Measurements from ENCODE around the gene ATP11A.

ATP11A gene

GRCh38 chr13:112734696-112735547 lies 45.1 kb downstream of the ATP11A start:
- Histone ChIP-seq H3K79me2 (ENCODE audit: control insufficient read depth, insufficient read depth, low read length, poor library complexity) (no peaks in the 10 kb centered on the region), H3K4me2 (ENCODE audit: low read length) (no peak overlapping the region), H3K9ac (ENCODE audit: low read length) (no peak overlapping the region), H4K91ac (ENCODE audit: low read depth, low read length) (no peak overlapping the region), H3K27me3 (ENCODE audit: insufficient read depth, low read length) (no peaks in the 10 kb centered on the region), H3K79me1 (ENCODE audit: low read length) (no peaks in the 10 kb centered on the region), H3K18ac (ENCODE audit: low read length) (peak overlapping the region; percentile 70), H3K4me3 (ENCODE audit: low read depth, low read length) (no peak overlapping the region), H3K27ac (ENCODE audit: low read depth, low read length) (no peak overlapping the region), H3K36me3 (ENCODE audit: control insufficient read depth in 1 of 2, insufficient read depth in 2 of 2, low read length in 2 of 2) (no peaks in the 10 kb centered on the region), H4K12ac (ENCODE audit: low read depth, low read length) (no peak overlapping the region), H3K14ac (ENCODE audit: low read length) (no peak overlapping the region), H3K4ac (ENCODE audit: low read depth, low read length) (peak overlapping the region; percentile 41), H2AK5ac (ENCODE audit: low read length) (no peak overlapping the region), H2BK120ac (ENCODE audit: insufficient read depth, low read length, poor library complexity) (no peak overlapping the region), H3K4me1 (ENCODE audit: control insufficient read depth in 1 of 2, insufficient read depth in 2 of 2, low read length in 2 of 2) (peaks cover 0 to 5% of the 10 kb centered on the region in 2 experiments), H3K9me3 (ENCODE audit: insufficient read depth, low read depth, low read length) (no peaks in the 10 kb centered on the region), H4K8ac (ENCODE audit: low read depth, low read length) (no peak overlapping the region), H2AFZ (ENCODE audit: insufficient read depth, low read length, poor library complexity) (no peak overlapping the region), H2BK5ac (ENCODE audit: low read depth, low read length, poor library complexity) (no peak overlapping the region), H2BK12ac (ENCODE audit: low read length) (no peak overlapping the region), H3K23ac (ENCODE audit: low read length) (no peak overlapping the region)
- WGBS (ENCODE audit: extremely low coverage, insufficient coverage, insufficient read length) = no CpG with 5 or more reads among the region's 17 CpGs
- no peak for DNase-seq

GRCh38 chr13:112735791-112736190 lies 46.0 kb downstream of the ATP11A start:
- no peak overlapping the region for H3K14ac ChIP-seq (ENCODE audit: low read length)
- no peak overlapping the region for H4K12ac ChIP-seq (ENCODE audit: low read depth, low read length)
- H3K4me2 ChIP-seq (ENCODE audit: low read length) = no peak overlapping the region
- H3K4me1 ChIP-seq (ENCODE audit: control insufficient read depth in 1 of 2, insufficient read depth in 2 of 2, low read length in 2 of 2) = peaks cover 3 to 8% of the 10 kb centered on the region in 2 experiments
- H2BK5ac ChIP-seq (ENCODE audit: low read depth, low read length, poor library complexity) = no peak overlapping the region
- no peaks in the 10 kb centered on the region for H3K27me3 ChIP-seq (ENCODE audit: insufficient read depth, low read length)
- DNase-seq = peak; percentile 39 to 67
- no peak overlapping the region for H2BK12ac ChIP-seq (ENCODE audit: low read length)
- no peaks in the 10 kb centered on the region for H3K79me1 ChIP-seq (ENCODE audit: low read length)
- H4K8ac ChIP-seq (ENCODE audit: low read depth, low read length) = no peak overlapping the region
- H3K4me3 ChIP-seq (ENCODE audit: low read depth, low read length) = no peak overlapping the region
- H4K91ac ChIP-seq (ENCODE audit: low read depth, low read length) = no peak overlapping the region
- H2BK120ac ChIP-seq (ENCODE audit: insufficient read depth, low read length, poor library complexity) = no peak overlapping the region
- no peak overlapping the region for H3K27ac ChIP-seq (ENCODE audit: low read depth, low read length)
- H2AFZ ChIP-seq (ENCODE audit: insufficient read depth, low read length, poor library complexity) = no peak overlapping the region
- no peak overlapping the region for H3K4ac ChIP-seq (ENCODE audit: low read depth, low read length)
- no peak overlapping the region for H3K18ac ChIP-seq (ENCODE audit: low read length)
- WGBS (ENCODE audit: extremely low coverage, insufficient coverage, insufficient read length) = no CpG with 5 or more reads among the region's 17 CpGs
- no peaks in the 10 kb centered on the region for H3K36me3 ChIP-seq (ENCODE audit: control insufficient read depth in 1 of 2, insufficient read depth in 2 of 2, low read length in 2 of 2)
- H3K9ac ChIP-seq (ENCODE audit: low read length) = no peak overlapping the region
- H3K79me2 ChIP-seq (ENCODE audit: control insufficient read depth, insufficient read depth, low read length, poor library complexity) = no peaks in the 10 kb centered on the region
- H2AK5ac ChIP-seq (ENCODE audit: low read length) = no peak overlapping the region
- H3K23ac ChIP-seq (ENCODE audit: low read length) = no peak overlapping the region
- no peaks in the 10 kb centered on the region for H3K9me3 ChIP-seq (ENCODE audit: insufficient read depth, low read depth, low read length)

- no peak overlapping the region for H3K27ac ChIP-seq (ENCODE audit: low read depth, low read length)
- no peak overlapping the region for H2BK5ac ChIP-seq (ENCODE audit: low read depth, low read length, poor library complexity)
- H3K4me2 ChIP-seq (ENCODE audit: low read length) = no peak overlapping the region
- H3K9ac ChIP-seq (ENCODE audit: low read length) = no peak overlapping the region
- no peak overlapping the region for H3K14ac ChIP-seq (ENCODE audit: low read length)
- H2BK120ac ChIP-seq (ENCODE audit: insufficient read depth, low read length, poor library complexity) = no peak overlapping the region
- no peaks in the 10 kb centered on the region for H3K36me3 ChIP-seq (ENCODE audit: control insufficient read depth in 1 of 2, insufficient read depth in 2 of 2, low read length in 2 of 2)
- no peak overlapping the region for H4K8ac ChIP-seq (ENCODE audit: low read depth, low read length)
- H3K9me3 ChIP-seq (ENCODE audit: insufficient read depth, low read depth, low read length) = no peaks in the 10 kb centered on the region
- H3K4me1 ChIP-seq (ENCODE audit: control insufficient read depth in 1 of 2, insufficient read depth in 2 of 2, low read length in 2 of 2) = peaks cover 3 to 13% of the 10 kb centered on the region in 2 experiments
- H3K4ac ChIP-seq (ENCODE audit: low read depth, low read length) = peak overlapping the region; percentile 25
- H3K79me2 ChIP-seq (ENCODE audit: control insufficient read depth, insufficient read depth, low read length, poor library complexity) = peaks cover 7% of the 10 kb centered on the region
- DNase-seq = no peak
- H3K4me3 ChIP-seq (ENCODE audit: low read depth, low read length) = peak overlapping the region; percentile 20
- WGBS (ENCODE audit: extremely low coverage, insufficient coverage, insufficient read length) = no CpG with 5 or more reads among the region's 9 CpGs
- no peak overlapping the region for H2BK12ac ChIP-seq (ENCODE audit: low read length)
- H3K18ac ChIP-seq (ENCODE audit: low read length) = peak overlapping the region; percentile 57
- H4K12ac ChIP-seq (ENCODE audit: low read depth, low read length) = no peak overlapping the region
- H2AFZ ChIP-seq (ENCODE audit: insufficient read depth, low read length, poor library complexity) = no peak overlapping the region
- H2AK5ac ChIP-seq (ENCODE audit: low read length) = no peak overlapping the region
- no peak overlapping the region for H3K23ac ChIP-seq (ENCODE audit: low read length)
- H4K91ac ChIP-seq (ENCODE audit: low read depth, low read length) = no peak overlapping the region
- H3K27me3 ChIP-seq (ENCODE audit: insufficient read depth, low read length) = no peaks in the 10 kb centered on the region
- peaks cover 3% of the 10 kb centered on the region for H3K79me1 ChIP-seq (ENCODE audit: low read length)
Measured at GRCh38 chr13:112737294-112737693, 47.5 kb downstream of the ATP11A start.

DNA sequence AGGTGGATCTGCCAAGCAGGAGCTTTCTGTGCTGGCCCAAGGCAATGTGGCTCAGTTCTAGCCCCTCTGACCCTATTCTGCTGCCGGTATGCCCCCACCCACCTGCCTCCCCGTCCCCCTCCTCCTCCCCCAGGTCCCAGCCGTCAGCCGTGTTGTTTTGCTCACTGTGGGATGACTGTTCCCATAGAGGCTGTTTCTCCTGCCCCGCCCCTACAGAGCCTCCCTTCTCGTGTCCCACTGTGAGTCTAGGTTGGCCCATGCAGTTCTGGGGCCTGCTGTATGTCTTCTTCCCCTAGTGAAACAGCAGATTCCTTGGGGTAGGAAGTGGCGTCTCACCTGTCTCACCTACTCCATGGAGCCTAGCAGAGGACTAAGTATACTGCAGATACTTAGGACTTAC lies 48.8 kb downstream of the ATP11A start:
- DNase-seq = no peak
- no CpG with 5 or more reads among the region's 7 CpGs for WGBS (ENCODE audit: extremely low coverage, insufficient coverage, insufficient read length)
- no peak overlapping the region for H3K4ac ChIP-seq (ENCODE audit: low read depth, low read length)

More for the DNA sequence above, 48.8 kb downstream of the ATP11A start:
- Histone ChIP-seq H3K27me3 (ENCODE audit: insufficient read depth, low read length) (no peaks in the 10 kb centered on the region), H3K79me2 (ENCODE audit: control insufficient read depth, insufficient read depth, low read length, poor library complexity) (peaks cover 10% of the 10 kb centered on the region), H2BK120ac (ENCODE audit: insufficient read depth, low read length, poor library complexity) (no peak overlapping the region), H2BK5ac (ENCODE audit: low read depth, low read length, poor library complexity) (no peak overlapping the region), H3K14ac (ENCODE audit: low read length) (no peak overlapping the region), H3K4me2 (ENCODE audit: low read length) (no peak overlapping the region), H4K8ac (ENCODE audit: low read depth, low read length) (no peak overlapping the region), H4K12ac (ENCODE audit: low read depth, low read length) (no peak overlapping the region), H2AFZ (ENCODE audit: insufficient read depth, low read length, poor library complexity) (no peak overlapping the region), H4K91ac (ENCODE audit: low read depth, low read length) (no peak overlapping the region), H3K36me3 (ENCODE audit: control insufficient read depth in 1 of 2, insufficient read depth in 2 of 2, low read length in 2 of 2) (no peaks in the 10 kb centered on the region), H3K9ac (ENCODE audit: low read length) (no peak overlapping the region), H3K9me3 (ENCODE audit: insufficient read depth, low read depth, low read length) (no peaks in the 10 kb centered on the region), H3K4me1 (ENCODE audit: control insufficient read depth in 1 of 2, insufficient read depth in 2 of 2, low read length in 2 of 2) (peaks cover 5 to 14% of the 10 kb centered on the region in 2 experiments), H3K79me1 (ENCODE audit: low read length) (peaks cover 3% of the 10 kb centered on the region), H3K4me3 (ENCODE audit: low read depth, low read length) (no peak overlapping the region), H2AK5ac (ENCODE audit: low read length) (no peak overlapping the region), H2BK12ac (ENCODE audit: low read length) (no peak overlapping the region), H3K27ac (ENCODE audit: low read depth, low read length) (no peak overlapping the region), H3K18ac (ENCODE audit: low read length) (no peak overlapping the region), H3K23ac (ENCODE audit: low read length) (no peak overlapping the region)
